ENCODE data around the gene IER3.
A peak's percentile ranks its signal among the peaks of the same experiment; 100 is the strongest.

IER3 gene

GRCh38 chr6:30752157-30752927 is 8.0 kb upstream of the IER3 start (continued):
- TF ChIP-seq ZNF518A (tag by site-specific recombination; conservative IDR thresholded peaks at IDR 0.05; ENCODE audit: low read depth) (peak; percentile 35; the same call in 1 of the 2 replicates), SP7 (tag by site-specific recombination; IDR thresholded peaks at IDR 0.05) (peak; percentile 97), ZFHX2 (tag by site-specific recombination; conservative IDR thresholded peaks at IDR 0.05) (peak; percentile 82), SP3 (tag by site-specific recombination; IDR thresholded peaks at IDR 0.05) (peak; percentile 73), KLF7 (tag by site-specific recombination; IDR thresholded peaks at IDR 0.05; ENCODE audit: borderline replicate concordance) (peak; percentile 80; the same call in 1 of the 2 replicates), ZBTB21 (tag by site-specific recombination; IDR thresholded peaks at IDR 0.05) (peak; percentile 85), OSR2 (tag by site-specific recombination; IDR thresholded peaks at IDR 0.05) (peak; percentile 98), ZNF394 (tag by site-specific recombination; IDR thresholded peaks at IDR 0.05; ENCODE audit: borderline replicate concordance) (peak; percentile 65), PRDM2 (tag by site-specific recombination; IDR thresholded peaks at IDR 0.05; ENCODE audit: borderline replicate concordance) (no peak), ZNF174 (tag by site-specific recombination; IDR thresholded peaks at IDR 0.05) (no peak), ZBTB8A (tag by site-specific recombination; IDR thresholded peaks at IDR 0.05) (peak; percentile 91), ZNF335 (tag by site-specific recombination; conservative IDR thresholded peaks at IDR 0.05) (peak; percentile 42; the same call in 1 of the 2 replicates), ZSCAN30 (tag by site-specific recombination; IDR thresholded peaks at IDR 0.05) (peak; percentile 74), ZNF266 (tag by site-specific recombination; IDR thresholded peaks at IDR 0.05; ENCODE audit: low read depth) (no peak), IKZF3 (tag by site-specific recombination; IDR thresholded peaks at IDR 0.05) (peak; percentile 93), FEZF1 (tag by site-specific recombination; IDR thresholded peaks at IDR 0.05) (peak; percentile 61), EGR2 (tag by site-specific recombination; IDR thresholded peaks at IDR 0.05; ENCODE audit: low read depth) (peak; percentile 49; the same call in 1 of the 2 replicates), ZNF585B (tag by site-specific recombination; IDR thresholded peaks at IDR 0.05) (no peak), ATF2 (tag by site-specific recombination; IDR thresholded peaks at IDR 0.05; ENCODE audit: low read depth) (peak; percentile 25; the same call in 1 of the 2 replicates), ZNF391 (tag by site-specific recombination; IDR thresholded peaks at IDR 0.05; ENCODE audit: borderline replicate concordance, low read depth) (0 out of 2 replicates have a peak, but pooled peaks have one; percentile 28), ZNF324 (tag by site-specific recombination; IDR thresholded peaks at IDR 0.05) (peak; percentile 58; the same call in 1 of the 2 replicates), PATZ1 (tag by site-specific recombination; IDR thresholded peaks at IDR 0.05) (peak; percentile 90), ZNF639 (tag by site-specific recombination; IDR thresholded peaks at IDR 0.05) (peak; percentile 76; the same call in 1 of the 2 replicates)
